GM21515 (cell line): ENCODE measurements around the gene CNTNAP2.
"Not testable (repeated sequence)": the region's sequence is repeated elsewhere in the genome, so short reads cannot be mapped to it uniquely, and the experiment has no call there.

Experiments used
- ATAC-seq: cut with Tn5 transposase; IDR thresholded peaks from one replicate; pipeline ENCODE4 v1.9.1; 2021; ENCODE audit not compliant: unreplicated experiment

Gene CNTNAP2

DNA sequence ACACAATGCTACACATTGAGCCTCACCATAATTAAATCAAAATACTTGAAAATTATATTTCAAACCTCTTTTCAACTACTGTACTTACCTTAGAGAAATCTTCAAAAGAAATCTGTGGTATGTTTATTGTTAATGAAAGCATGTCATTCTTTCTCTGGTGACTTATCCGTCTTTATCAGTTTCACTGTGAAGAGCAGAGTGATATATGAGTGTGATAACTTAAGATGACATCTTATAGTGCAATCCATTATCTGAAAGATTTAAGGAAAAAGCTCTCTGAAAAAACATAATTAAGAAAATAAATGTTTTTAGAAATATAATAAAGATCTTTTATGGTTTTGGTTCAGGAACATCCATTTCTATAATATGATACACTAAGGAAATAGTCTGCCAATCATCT, 1562.3 kb downstream of the CNTNAP2 start:
- no peak for ATAC-seq

DNA sequence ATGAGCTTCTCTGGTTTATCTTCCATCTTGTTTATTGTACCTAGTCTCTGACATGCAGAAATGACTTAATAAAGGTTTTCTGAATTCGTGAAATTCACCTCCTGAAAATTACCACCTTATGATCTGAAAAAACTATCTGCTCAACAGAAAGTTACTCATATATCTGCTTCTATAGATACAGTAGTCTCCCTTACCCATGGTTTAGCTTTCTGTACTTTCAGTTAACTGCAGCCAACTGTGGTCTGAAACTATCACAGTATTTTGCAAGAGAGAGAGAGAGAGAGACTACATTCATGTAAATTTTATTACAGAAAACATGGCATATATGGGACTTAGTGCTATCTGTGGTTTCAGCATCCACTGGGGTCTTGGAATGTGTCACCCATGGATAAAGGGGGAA, 1564.9 kb downstream of the CNTNAP2 start:
- ATAC-seq: no peak

- no peak for ATAC-seq
These were observed 1584.1 kb downstream of the CNTNAP2 start for GRCh38 chr7:147700702-147701101.

DNA sequence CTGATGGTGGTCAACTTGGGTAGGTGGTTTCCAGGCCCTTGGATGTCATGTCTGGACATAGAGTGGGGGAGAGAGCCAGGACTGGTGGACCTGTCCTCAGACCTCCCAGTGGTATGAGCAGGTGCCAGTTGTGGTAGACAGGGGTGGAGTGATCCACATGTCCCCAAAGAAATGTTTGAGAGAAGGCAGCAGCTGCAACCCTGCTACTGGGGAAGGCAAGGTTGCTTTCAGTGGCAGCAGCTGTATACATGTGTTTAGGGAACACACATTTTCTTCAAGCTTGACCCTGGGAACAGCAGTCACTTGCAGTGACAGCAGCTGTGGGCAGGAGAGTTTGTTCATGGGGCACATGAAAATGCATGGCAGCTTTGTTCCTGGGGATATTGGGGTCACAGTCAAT, 1591.3 kb downstream of the CNTNAP2 start:
- no peak for ATAC-seq

DNA sequence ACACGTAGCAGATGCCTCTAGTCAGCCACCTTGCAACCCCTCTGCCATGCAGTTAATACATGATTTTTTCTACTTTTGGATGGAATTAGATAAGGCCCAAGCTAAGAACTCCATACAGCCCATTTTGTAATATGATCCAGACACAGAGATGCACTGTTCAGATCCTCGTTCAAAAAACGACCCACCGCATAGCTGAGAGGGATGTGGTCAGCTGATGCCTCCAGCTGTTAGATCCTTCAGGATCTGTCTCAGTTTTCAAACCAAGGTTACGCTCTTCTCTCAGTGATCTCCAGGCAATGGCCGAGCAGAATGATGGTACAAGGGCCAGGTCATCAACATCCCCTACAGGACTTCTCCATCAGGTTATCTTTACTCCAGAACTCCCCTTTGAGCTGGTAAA, 1592.3 kb downstream of the CNTNAP2 start:
- no peak for ATAC-seq

GRCh38 chr7:147711447-147711846, 1594.8 kb downstream of the CNTNAP2 start:
- ATAC-seq: no peak

DNA sequence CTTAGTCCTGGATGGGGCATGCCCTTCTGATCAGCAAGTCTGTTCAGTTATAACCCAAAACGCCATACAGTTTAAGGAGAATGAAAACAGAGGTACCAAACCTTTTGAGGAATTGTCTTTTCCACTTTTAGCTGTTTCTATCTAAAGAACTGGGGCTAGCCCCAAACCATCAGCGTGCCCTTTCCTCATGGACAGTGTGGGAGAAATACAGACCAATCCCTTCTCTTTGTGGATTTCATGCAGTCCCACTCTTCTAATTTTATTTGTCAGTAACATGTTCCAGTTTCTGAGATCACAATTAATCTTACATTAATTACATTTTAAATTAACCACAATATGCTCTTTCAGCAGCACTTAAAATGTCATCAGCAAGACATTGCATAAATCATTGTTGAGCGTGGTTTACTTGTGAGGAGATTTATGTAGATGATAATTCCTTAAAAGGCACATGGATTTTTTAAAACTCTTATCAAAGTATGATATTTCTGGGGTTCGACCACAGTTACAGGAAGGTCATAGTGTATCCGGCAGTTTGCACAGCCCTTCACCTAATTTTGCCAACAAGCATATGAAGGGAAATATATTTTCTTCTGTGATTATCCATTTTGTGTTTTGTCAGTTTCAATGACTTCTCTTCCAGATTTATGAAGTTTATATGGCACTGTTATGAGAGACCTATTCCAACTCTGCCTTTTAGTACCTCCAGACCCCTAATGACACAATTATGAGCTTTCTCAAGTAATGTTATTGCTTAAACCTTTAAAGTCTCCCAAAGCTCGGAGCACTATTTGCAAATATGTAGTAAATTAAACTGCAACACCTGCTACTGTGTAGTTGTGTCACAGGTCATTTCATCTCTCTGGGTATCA, 1605.6 kb downstream of the CNTNAP2 start:
- no peak for ATAC-seq

DNA sequence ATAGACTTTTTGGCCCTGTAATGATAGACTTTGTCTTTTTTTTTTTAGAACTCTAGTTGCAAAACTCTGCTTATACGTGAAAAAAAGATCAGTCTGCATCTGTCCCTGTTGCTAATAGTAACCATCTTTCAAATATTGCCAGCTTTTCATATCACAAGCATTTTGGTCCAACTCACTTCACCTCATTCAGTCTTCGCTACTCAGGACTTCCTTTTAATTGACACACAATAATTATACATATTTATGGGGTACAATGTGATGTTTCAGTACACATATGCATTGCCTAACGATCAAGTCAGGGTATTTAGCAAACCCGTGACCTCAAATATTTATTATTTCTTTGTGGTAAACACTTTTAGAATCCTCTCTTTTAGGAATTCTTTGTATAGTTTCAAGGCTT, 1606.9 kb downstream of the CNTNAP2 start:
- ATAC-seq: no peak

DNA sequence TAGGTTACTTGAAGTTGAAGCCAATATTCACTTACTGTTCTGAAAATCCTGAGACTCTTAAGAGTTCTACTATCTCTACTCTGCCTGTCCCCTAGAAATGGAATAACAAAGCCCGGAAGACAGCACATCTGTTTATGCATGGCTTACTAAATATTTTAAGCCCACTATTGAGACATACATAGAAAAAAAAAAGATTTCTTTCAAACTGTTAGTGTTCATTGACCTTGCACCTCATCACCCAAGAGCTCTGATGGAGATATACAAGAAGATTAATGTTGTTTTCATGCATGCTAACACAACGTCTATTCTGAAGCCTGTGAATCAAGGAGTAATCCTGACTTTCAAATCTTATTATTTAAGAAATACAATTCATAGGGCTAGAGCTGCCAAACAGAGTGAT, 1614.7 kb downstream of the CNTNAP2 start:
- no peak for ATAC-seq

DNA sequence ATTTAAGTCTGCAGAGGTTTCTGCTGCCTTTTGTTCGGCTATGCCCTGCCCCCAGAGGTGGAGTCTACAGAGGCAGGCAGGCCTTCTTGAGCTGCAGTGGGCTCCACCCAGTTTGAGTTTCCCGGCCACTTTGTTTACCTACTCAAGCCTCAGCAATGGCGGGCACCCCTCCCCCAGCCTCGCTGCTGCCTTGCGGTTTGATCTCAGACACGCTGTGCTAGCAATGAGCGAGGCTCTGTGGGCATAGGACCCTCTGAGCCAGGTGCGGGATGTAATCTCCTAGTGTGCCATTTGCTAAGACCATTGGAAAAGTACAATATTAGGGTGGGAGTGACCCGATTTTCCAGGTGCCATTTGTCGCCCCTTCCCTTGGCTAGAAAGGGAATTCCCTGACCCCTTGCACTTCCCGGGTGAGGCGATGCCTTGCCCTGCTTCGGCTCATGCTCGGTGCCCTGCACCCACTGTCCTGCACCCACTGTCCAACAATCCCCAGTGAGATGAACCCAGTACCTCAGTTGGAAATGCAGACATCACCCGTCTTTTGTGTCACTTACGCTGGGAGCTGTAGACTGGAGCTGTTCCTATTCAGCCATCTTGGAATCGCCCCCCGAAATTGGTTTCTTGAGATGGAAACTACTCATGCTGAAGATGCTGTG, 1621.1 kb downstream of the CNTNAP2 start:
- not testable (repeated sequence) for ATAC-seq

DNA sequence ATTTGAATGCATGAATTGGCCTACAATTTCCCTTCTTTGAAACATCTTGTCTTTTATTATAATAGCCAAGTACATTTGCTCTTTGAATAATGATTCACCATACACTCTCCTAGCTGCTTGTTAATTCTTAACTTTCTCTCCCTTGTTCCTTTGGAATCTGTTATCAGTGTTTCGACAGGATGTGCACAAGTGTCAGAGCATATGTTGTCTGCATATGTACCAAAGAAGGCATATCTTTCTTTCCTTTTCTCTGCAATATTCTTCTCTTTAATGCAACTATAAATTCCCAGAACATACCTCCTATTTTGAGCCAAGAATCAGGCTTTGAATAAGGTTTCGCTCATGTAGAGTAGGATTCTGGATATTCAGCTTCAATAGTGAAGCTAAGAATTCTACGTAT, 1625.7 kb downstream of the CNTNAP2 start:
- ATAC-seq: no peak

- no peak for ATAC-seq
These were observed 1639.7 kb downstream of the CNTNAP2 start for GRCh38 chr7:147756300-147756699.

- no peak for ATAC-seq
These were observed 1642.8 kb downstream of the CNTNAP2 start for GRCh38 chr7:147759327-147759943.

DNA sequence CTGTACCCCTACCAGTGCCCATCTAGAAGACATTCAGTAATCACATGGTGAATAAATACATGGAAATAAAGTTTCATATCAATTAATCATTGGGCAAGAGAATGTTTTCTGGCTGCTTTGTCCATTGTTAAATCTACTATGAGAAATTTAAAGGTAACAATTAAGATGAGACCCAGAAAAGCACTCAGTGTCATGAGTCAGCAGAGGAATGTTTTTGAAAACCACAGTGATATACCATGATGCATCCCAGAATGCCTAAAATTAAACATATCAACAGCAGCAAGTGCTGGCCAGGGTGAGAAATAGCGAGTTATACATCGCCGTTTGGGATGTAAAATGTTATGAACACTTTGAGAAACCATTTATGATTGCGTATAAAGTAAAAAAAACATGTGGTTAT, 1648.7 kb downstream of the CNTNAP2 start:
- ATAC-seq: no peak

- no peak for ATAC-seq
These were observed 1654.7 kb downstream of the CNTNAP2 start for GRCh38 chr7:147771344-147771743.

DNA sequence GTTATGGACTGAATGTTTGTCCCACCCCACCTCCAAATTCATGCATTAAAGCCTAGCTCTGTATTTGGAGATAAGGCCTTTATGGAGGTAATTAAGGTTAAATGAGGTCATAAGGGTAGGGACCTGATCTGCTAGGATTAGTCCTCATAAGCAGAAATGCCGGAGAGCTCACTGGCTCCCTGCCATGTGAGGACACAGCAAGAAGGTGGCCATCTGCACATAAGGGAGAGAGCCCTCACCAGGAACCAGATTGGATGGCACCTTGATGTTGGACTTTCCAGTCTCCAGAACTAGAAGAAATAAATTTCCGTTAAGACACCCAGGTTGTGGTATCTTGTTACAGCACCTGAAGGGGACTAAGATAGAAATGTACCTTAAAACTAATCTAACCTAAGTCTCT, 1657.9 kb downstream of the CNTNAP2 start:
- ATAC-seq: no peak

GRCh38 chr7:147775516-147776284, 1659.1 kb downstream of the CNTNAP2 start:
- no peak for ATAC-seq

DNA sequence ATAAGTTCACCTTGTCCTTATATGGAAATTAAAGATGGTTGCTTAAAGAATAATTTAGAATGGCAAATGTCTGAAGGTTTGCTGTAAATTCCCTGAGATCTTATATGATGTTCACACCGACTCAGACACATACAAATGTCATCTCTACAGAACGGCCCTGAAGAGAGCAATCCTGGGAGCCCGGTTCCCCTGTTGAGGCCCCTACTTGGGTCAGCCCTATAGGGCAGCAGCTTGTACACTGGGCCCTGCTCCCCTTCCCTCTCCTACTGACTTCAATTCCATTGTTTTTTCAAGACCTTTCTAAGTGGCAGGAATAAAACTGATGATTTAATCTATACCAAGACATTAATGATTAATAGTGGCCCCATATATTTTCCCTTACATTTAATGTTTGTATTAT, 1660.7 kb downstream of the CNTNAP2 start:
- ATAC-seq: no peak

GRCh38 chr7:147779949-147780348, 1663.3 kb downstream of the CNTNAP2 start:
- ATAC-seq: no peak

DNA sequence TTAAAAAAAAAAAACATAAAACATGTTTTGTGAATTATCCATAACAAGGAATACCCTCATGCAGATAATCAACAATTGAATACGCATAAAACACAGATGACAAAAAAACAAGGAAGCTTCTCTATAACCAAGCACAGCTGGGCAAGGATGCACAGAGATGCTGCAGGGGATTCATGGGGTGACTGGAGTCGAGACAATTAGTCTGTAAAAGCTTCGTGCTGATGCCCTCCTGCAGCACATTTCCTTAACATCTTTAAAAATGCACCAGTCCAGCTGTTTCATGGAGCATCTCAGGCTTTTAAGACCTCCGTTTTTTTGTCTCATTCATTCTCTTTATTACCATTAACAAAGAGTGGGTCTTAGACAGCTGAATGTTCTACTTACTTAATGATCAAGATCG, 1680.0 kb downstream of the CNTNAP2 start:
- ATAC-seq: no peak

GRCh38 chr7:147798001-147798400, 1681.4 kb downstream of the CNTNAP2 start:
- ATAC-seq: no peak
